IMR-90 (cell line): Measurements from ENCODE around the gene AOC2. TPM values are rescaled to one million over a fixed set of nuclear protein-coding genes. Genes with fewer than 3 reads are reported as not detected.

ENCODE experiments used
- ATAC-seq: fragments of 200-7000 bp; cut with Tn5 transposase; 2 replicates; pipeline ENCODE4 v1.9.1; 2020; ENCODE audit warnings: low read depth, mild to moderate bottlenecking, moderate library complexity
- BruUV-seq: library from RNA; stranded (reverse); fragments of 400-500 nt; replicated peaks from 2 replicates; lab custom pipeline; 2021; lab: Mats Ljungman, UMichigan
- CTCF ChIA-PET: fragments of 300-600 bp; formaldehyde crosslinking; extraction: SDS; loops from one replicate; lab custom pipeline; 2021; ENCODE audit warnings: antibody characterized with exemption; lab: Yijun Ruan, JAX
- POLR2A ChIA-PET: fragments of 300-600 bp; sonication (Branson Sonifier 250); formaldehyde crosslinking; loops from one replicate; lab custom pipeline; 2022; ENCODE audit warnings: antibody characterized with exemption; ENCODE audit not compliant: unreplicated experiment; lab: Charles Lee
- DNase-seq: peaks from one replicate; pipeline ENCODE4 v3.0.0; 2013
- H2AFZ ChIP-seq: replicated peaks from 2 replicates; pipeline ENCODE3; 2013; ENCODE audit warnings: low read length, mild to moderate bottlenecking; ENCODE audit not compliant: poor library complexity
- H2AK5ac ChIP-seq: 2 replicates; pipeline ENCODE4 v1.6.1; 2013; ENCODE audit warnings: low read depth, low read length, inconsistent platforms
- H2AK9ac ChIP-seq: replicated peaks from 2 replicates; pipeline ENCODE3; 2013; ENCODE audit warnings: mild to moderate bottlenecking, low read depth, low read length, moderate library complexity; ENCODE audit not compliant: poor library complexity
- H2BK120ac ChIP-seq: 2 replicates; pipeline ENCODE4 v1.6.1; 2013; ENCODE audit warnings: low read depth, low read length, inconsistent platforms
- H2BK15ac ChIP-seq: 3 replicates; pipeline ENCODE4 v1.6.1; 2013; ENCODE audit warnings: low read depth, low read length, inconsistent platforms
- H2BK20ac ChIP-seq: 2 replicates; pipeline ENCODE4 v1.6.1; 2013; ENCODE audit warnings: low read depth, mild to moderate bottlenecking, inconsistent platforms, low read length, moderate library complexity
- H2BK5ac ChIP-seq: 2 replicates; pipeline ENCODE4 v1.6.1; 2013; ENCODE audit warnings: mild to moderate bottlenecking, low read depth, low read length, inconsistent platforms; ENCODE audit not compliant: poor library complexity, severe bottlenecking
- H3K14ac ChIP-seq: replicated peaks from 2 replicates; pipeline ENCODE4 v1.6.1; 2013; ENCODE audit warnings: low read depth, low read length, inconsistent platforms
- H3K18ac ChIP-seq: 2 replicates; pipeline ENCODE4 v1.6.1; 2013; ENCODE audit warnings: low read depth, low read length, control low read depth
- H3K23ac ChIP-seq: 2 replicates; pipeline ENCODE4 v1.6.1; 2013; ENCODE audit warnings: low read depth, low read length, inconsistent platforms
- H3K27ac ChIP-seq: 2 replicates; pipeline ENCODE4 v1.5.1; 2013; ENCODE audit warnings: mild to moderate bottlenecking, control low read depth, low read length; ENCODE audit not compliant: insufficient read depth
- H3K27me3 ChIP-seq: 2 replicates; pipeline ENCODE4 v1.6.1; 2013; ENCODE audit warnings: low read length; ENCODE audit not compliant: control insufficient read depth, insufficient read depth
- H3K36me3 ChIP-seq: 2 replicates; pipeline ENCODE4 v1.6.1; 2013; ENCODE audit warnings: low read length, mixed read lengths; ENCODE audit not compliant: control insufficient read depth, insufficient read depth
- H3K4ac ChIP-seq: 2 replicates; pipeline ENCODE4 v1.6.1; 2013; ENCODE audit warnings: low read depth, low read length, inconsistent platforms
- H3K4me1 ChIP-seq: 2 replicates; pipeline ENCODE4 v1.6.1; 2013; ENCODE audit warnings: low read length, mixed read lengths; ENCODE audit not compliant: control insufficient read depth, insufficient read depth
- H3K4me2 ChIP-seq: 2 replicates; pipeline ENCODE4 v1.6.1; 2013; ENCODE audit warnings: low read depth, mild to moderate bottlenecking, control low read depth, low read length, moderate library complexity
- H3K4me3 ChIP-seq: 2 replicates; pipeline ENCODE4 v1.5.1; 2013; ENCODE audit warnings: low read depth, mild to moderate bottlenecking, control low read depth, low read length, moderate library complexity; ENCODE audit not compliant: insufficient read depth
- H3K56ac ChIP-seq: 2 replicates; pipeline ENCODE4 v1.6.1; 2013; ENCODE audit warnings: low read length, inconsistent platforms; ENCODE audit not compliant: insufficient read depth; ENCODE audit errors: extremely low read depth
- H3K79me1 ChIP-seq, 2 experiments: 2 replicates each; pipeline ENCODE4 v1.6.1; 2013; ENCODE audit warnings: low read length in 2 of 2, inconsistent platforms in 1 of 2, low read depth in 1 of 2
- H3K9ac ChIP-seq: 2 replicates; pipeline ENCODE4 v1.6.1; 2013; ENCODE audit warnings: low read depth, low read length, control low read depth
- H3K9me1 ChIP-seq: 2 replicates; pipeline ENCODE4 v1.6.1; 2013; ENCODE audit warnings: low read length, inconsistent platforms; ENCODE audit not compliant: insufficient read depth
- H3K9me3 ChIP-seq: 2 replicates; pipeline ENCODE4 v1.6.1; 2013; ENCODE audit warnings: low read length; ENCODE audit not compliant: control insufficient read depth, insufficient read depth
- H4K20me1 ChIP-seq: 2 replicates; pipeline ENCODE4 v1.6.1; 2013; ENCODE audit warnings: low read length, inconsistent platforms; ENCODE audit not compliant: insufficient read depth
- H4K5ac ChIP-seq: 2 replicates; pipeline ENCODE4 v1.6.1; 2013; ENCODE audit warnings: mild to moderate bottlenecking, low read depth, low read length, control low read depth
- H4K8ac ChIP-seq, 2 experiments: 2 replicates each; pipeline ENCODE4 v1.6.1; 2013; ENCODE audit warnings: low read depth in 2 of 2, low read length in 2 of 2, control low read depth in 1 of 2, inconsistent platforms in 1 of 2
- H4K91ac ChIP-seq: 2 replicates; pipeline ENCODE4 v1.6.1; 2013; ENCODE audit warnings: low read depth, low read length, inconsistent platforms; ENCODE audit not compliant: insufficient read depth
- BHLHE40 ChIP-seq: fragments of 150-350 bp; IDR thresholded peaks from 2 replicates; pipeline ENCODE4 v1.6.1; 2016; ENCODE audit warnings: mild to moderate bottlenecking, low read depth, low read length
- CEBPB ChIP-seq: IDR thresholded peaks from 2 replicates; pipeline ENCODE4 v1.6.1; 2012; ENCODE audit warnings: low read depth, low read length, improper control_type of control experiment
- RCOR1 ChIP-seq: IDR thresholded peaks from 2 replicates; pipeline ENCODE4 v1.6.1; 2012; ENCODE audit warnings: mild to moderate bottlenecking, low read length, improper control_type of control experiment; ENCODE audit not compliant: insufficient replicate concordance
- WGBS, 2 experiments: methylation state at CpG; one replicate each; pipeline versions ENCODE4 v1.1.5 to v1.1.7; 2013; ENCODE audit warnings: missing lambda C conversion rate in 2 of 2; ENCODE audit not compliant: insufficient read length in 1 of 2; ENCODE audit errors: extremely low coverage in 2 of 2; 5-methylcytosine and 5-hydroxymethylcytosine counted together
- dilution Hi-C: fragments of 300-500 bp; cut with HindIII; formaldehyde crosslinking; loops from one replicate; pipeline ENCODE4 v1.14.3; 2018; ENCODE audit warnings: low sequenced_read_pairs; ENCODE audit not compliant: unreplicated experiment
- in situ Hi-C: fragments of 300-500 bp; cut with MboI; formaldehyde crosslinking; loops from 3 replicates; pipeline ENCODE4 v1.14.3; 2019; ENCODE audit warnings: low sequenced_read_pairs, inconsistent platforms, mixed read lengths
- intact Hi-C: fragments of 100-400 bp; cut with micrococcal nuclease; formaldehyde crosslinking; loops from 2 replicates; pipeline ENCODE4 v1.10.0; 2022
- polyA plus RNA-seq, 3 experiments: library from polyadenylated mRNA; depleted of rRNA; stranded (reverse); fragments of >200 nt; gene quantifications; 2 replicates each; pipeline ENCODE4 v1.2.3, GENCODE V29; 2012; ENCODE audit warnings: low replicate concordance in 1 of 3
- total RNA-seq: library from RNA; depleted of rRNA; stranded (reverse); fragments of >200 nt; gene quantifications from 2 replicates; pipeline ENCODE4 v1.2.3, GENCODE V29; 2012

Gene AOC2
- total and polyA plus RNA-seq, 2 of the 4 experiments (the other 2 are of a cell fraction) = 0.36 to 0.41 TPM

DNA sequence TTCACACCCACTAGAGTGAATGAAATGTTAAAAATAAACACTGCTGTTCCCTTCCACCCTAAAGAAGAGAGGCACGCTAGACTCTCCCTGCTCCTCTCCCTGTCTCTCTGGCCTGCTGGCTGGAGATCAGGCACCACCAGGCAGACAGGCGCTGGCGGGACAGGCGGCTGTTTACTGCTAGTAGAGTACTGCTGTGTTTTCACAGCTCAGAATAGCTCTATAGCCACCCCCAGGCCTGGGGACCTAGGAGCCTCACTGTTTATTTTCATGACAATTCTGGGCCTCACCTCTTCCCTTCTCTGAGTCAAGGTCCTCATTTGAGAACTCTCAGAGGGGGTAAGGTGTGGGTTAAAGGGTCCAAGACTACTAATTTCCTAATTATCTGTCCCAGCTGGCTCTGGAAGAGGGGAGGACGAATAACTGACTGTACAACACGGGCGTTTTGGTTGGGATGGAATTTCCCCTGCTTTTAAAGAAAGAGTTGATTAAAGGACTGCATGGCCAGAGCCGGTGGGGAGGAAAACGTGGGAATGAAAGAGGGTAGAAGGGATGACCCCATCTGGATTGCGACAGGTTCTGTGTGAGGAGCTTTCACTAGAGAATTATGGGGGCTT is 47.3 kb downstream of the AOC2 start:
- DNase-seq = peak; percentile 33
- H2AK5ac ChIP-seq = no peak overlapping the region
- BruUV-seq = no TSS peak
- H3K36me3 ChIP-seq = no peaks in the 10 kb centered on the region
- dilution Hi-C loops = no loop called here
- no peak overlapping the region for H3K27ac ChIP-seq
- no peak overlapping the region for H3K9ac ChIP-seq
- H3K4me1 ChIP-seq = peaks cover 6% of the 10 kb centered on the region; the same call in 1 of the 2 replicates
- WGBS, 2 experiments = 35% methylated on average over 4 of the region's 10 CpGs; no CpG with 5 or more reads in 1 of the 2 experiments
- TF ChIP-seq BHLHE40 (0 out of 2 replicates have a peak, but pooled peaks have one; percentile 2), RCOR1 (no peak), CEBPB (peak; percentile 63)
- H2BK5ac ChIP-seq = no peak overlapping the region
- H4K20me1 ChIP-seq = no peaks in the 10 kb centered on the region
- no peak overlapping the region for H4K5ac ChIP-seq
- ChIA-PET POLR2A (no interaction called here), CTCF (no interaction called here)
- peak overlapping the region; percentile 83; the same call in 1 of the 2 replicates for H3K23ac ChIP-seq
- 0 out of 2 replicates have a peak overlapping the region, but pooled peaks have one; percentile 7 for H3K4ac ChIP-seq
- peak overlapping the region; percentile 0; the same call in 1 of the 2 replicates for H3K4me2 ChIP-seq
- H4K91ac ChIP-seq = no peak overlapping the region
- no peak overlapping the region for H3K18ac ChIP-seq
- H2AK9ac ChIP-seq = peak overlapping the region; percentile 33
- no peak overlapping the region for H2BK15ac ChIP-seq
- peaks cover 7% of the 10 kb centered on the region; the same call in 1 of the 2 replicates for H3K9me1 ChIP-seq
- H3K56ac ChIP-seq = no peak overlapping the region
- peak overlapping the region; percentile 63 for H3K14ac ChIP-seq
- no peak overlapping the region for H2BK20ac ChIP-seq
- H3K27me3 ChIP-seq = peaks cover 6% of the 10 kb centered on the region
- H4K8ac ChIP-seq = peak overlapping the region in 1 of 2 experiments; percentile 12; a peak in 1 of 4 replicates
- intact Hi-C loops = no loop called here
- H3K9me3 ChIP-seq = no peaks in the 10 kb centered on the region
- in situ Hi-C loops = loop anchor here (25.0 kb wide), 1 partner anchor 421 kb away; no protein-coding TSS in a partner anchor
- H2BK120ac ChIP-seq = no peak overlapping the region
- no peaks in the 10 kb centered on the region for H3K79me1 ChIP-seq
- ATAC-seq = peak; percentile 90
- H2AFZ ChIP-seq = peak overlapping the region; percentile 87
- no peak overlapping the region for H3K4me3 ChIP-seq
